HepG2 (cell line): Measurements from ENCODE around the gene CDK10. TPM values are rescaled to one million over a fixed set of nuclear protein-coding genes. Genes with fewer than 3 reads are reported as not detected.

Experiments used
- ATAC-seq: fragments of 200-7000 bp; cut with Tn5 transposase; 3 replicates; pipeline ENCODE4 v1.9.1; 2020; ENCODE audit warnings: mild to moderate bottlenecking, moderate library complexity
- BruUV-seq: library from RNA; stranded (reverse); fragments of 400-500 nt; replicated peaks from 2 replicates; lab custom pipeline; 2021; lab: Mats Ljungman, UMichigan
- CTCF ChIA-PET: fragments of 300-600 bp; formaldehyde crosslinking; extraction: SDS; loops from one replicate; lab custom pipeline; 2021; ENCODE audit warnings: low total read pairs, inconsistent platforms, low intra/inter-chr PET ratio; lab: Yijun Ruan, JAX
- POLR2A ChIA-PET: fragments of 350-600 bp; sonication (Branson Sonifier 250); formaldehyde crosslinking; loops from one replicate; lab custom pipeline; 2020; ENCODE audit warnings: antibody characterized with exemption, inconsistent platforms; lab: Yijun Ruan, JAX
- DNase-seq: peaks from one replicate; pipeline ENCODE4 v3.0.0-alpha.2; 2015; ENCODE audit warnings: low spot score
- FAIRE-seq: peaks from 3 replicates; lab custom pipeline; 2011; peaks lifted over from hg19 to GRCh38; lab: Jason Lieb, UNC
- H2AFZ ChIP-seq: one replicate; pipeline ENCODE4 v1.6.1; 2011; ENCODE audit warnings: low read length, inconsistent platforms
- H3K27ac ChIP-seq: fragments of 300-600 bp; 3 replicates; pipeline ENCODE4 v1.8.0; 2011; ENCODE audit warnings: mixed run types, mild to moderate bottlenecking, mixed read lengths, low read length, inconsistent platforms; ENCODE audit not compliant: insufficient read depth; ENCODE audit errors: extremely low read length
- H3K27me3 ChIP-seq, 2 experiments: fragments of 200-600 bp in 1 of 2; 2 replicates in 1 of 2; 3 replicates in 1 of 2; pipeline versions ENCODE4 v1.6.0 to v1.8.0; 2011; ENCODE audit warnings: low read length in 2 of 2, mild to moderate bottlenecking in 2 of 2, moderate library complexity in 2 of 2, inconsistent platforms in 1 of 2; ENCODE audit not compliant: insufficient read depth in 2 of 2, control insufficient read depth in 1 of 2
- H3K36me3 ChIP-seq, 2 experiments: fragments of 200-600 bp in 1 of 2; replicated peaks in 1 of 2; 2 replicates in 1 of 2; 3 replicates in 1 of 2; pipeline versions ENCODE4 v1.5.1 to v1.8.0; 2011; ENCODE audit warnings: low read length in 2 of 2, inconsistent platforms in 1 of 2; ENCODE audit not compliant: insufficient read depth in 2 of 2, control insufficient read depth in 1 of 2
- H3K4me1 ChIP-seq: 2 replicates; pipeline ENCODE4 v1.5.1; 2012; ENCODE audit warnings: low read length, inconsistent platforms; ENCODE audit not compliant: insufficient read depth
- H3K4me2 ChIP-seq: 2 replicates; pipeline ENCODE4 v1.6.0; 2011; ENCODE audit warnings: low read depth, low read length, inconsistent platforms
- H3K4me3 ChIP-seq, 3 experiments: fragments of 200-600 bp in 1 of 3; sonication (generic), shearing (Covaris generic) in 1 of 3; replicated peaks in 1 of 3; 2 replicates each; pipeline ENCODE4 v1.5.1; 2011 to 2016; ENCODE audit warnings: low read length in 3 of 3, inconsistent platforms in 2 of 3, low read depth in 2 of 3, mild to moderate bottlenecking in 2 of 3, control low read depth in 1 of 3, mixed read lengths in 1 of 3; ENCODE audit not compliant: insufficient read depth in 1 of 3
- H3K79me2 ChIP-seq: one replicate; pipeline ENCODE4 v1.6.1; 2011; ENCODE audit warnings: low read length, inconsistent platforms; ENCODE audit not compliant: insufficient read depth
- H3K9ac ChIP-seq: 2 replicates; pipeline ENCODE4 v1.6.0; 2011; ENCODE audit warnings: mild to moderate bottlenecking, low read depth, low read length, inconsistent platforms; ENCODE audit not compliant: insufficient read depth
- H3K9me3 ChIP-seq: 2 replicates; pipeline ENCODE4 v1.5.1; 2012; ENCODE audit warnings: mild to moderate bottlenecking, low read length
- H4K20me1 ChIP-seq: 2 replicates; pipeline ENCODE4 v1.6.0; 2011; ENCODE audit warnings: inconsistent platforms, mild to moderate bottlenecking, low read length, moderate library complexity; ENCODE audit not compliant: insufficient read depth
- AGO2 ChIP-seq: fragments of 200-400 bp; formaldehyde crosslinking; optimal IDR thresholded peaks from 2 replicates; pipeline ENCODE3; 2017; ENCODE audit warnings: mild to moderate bottlenecking, low read depth, low read length, moderate library complexity
- MTERF4 ChIP-seq: sonication (generic); formaldehyde crosslinking; IDR thresholded peaks from 2 replicates; pipeline ENCODE4 v1.8.0; 2023; ENCODE audit warnings: mild to moderate bottlenecking, missing genetic modification reagents
- TGIF2 ChIP-seq: IDR thresholded peaks from 2 replicates; pipeline ENCODE4 v1.6.1; 2016; ENCODE audit warnings: control low read depth, missing compliant biosample characterization
- ZMYM3 ChIP-seq: sonication (generic); formaldehyde crosslinking; IDR thresholded peaks from 2 replicates; pipeline ENCODE4 v1.5.1; 2020; ENCODE audit warnings: mild to moderate bottlenecking, missing genetic modification reagents
- ZNF251 ChIP-seq: sonication (generic); formaldehyde crosslinking; IDR thresholded peaks from 2 replicates; pipeline ENCODE4 v1.9.0; 2021; ENCODE audit warnings: mild to moderate bottlenecking, missing genetic modification reagents
- ZNF329 ChIP-seq: sonication (generic); formaldehyde crosslinking; IDR thresholded peaks from 2 replicates; pipeline ENCODE4 v1.9.0; 2021; ENCODE audit warnings: low read depth, mild to moderate bottlenecking, missing genetic modification reagents
- ZNF556 ChIP-seq: sonication (generic); formaldehyde crosslinking; IDR thresholded peaks from 2 replicates; pipeline ENCODE4 v1.4.0; 2020; ENCODE audit warnings: mild to moderate bottlenecking, missing genetic modification reagents, borderline replicate concordance
- ZNF577 ChIP-seq: sonication (generic); formaldehyde crosslinking; IDR thresholded peaks from 2 replicates; pipeline ENCODE4 v1.4.0; 2020; ENCODE audit warnings: mild to moderate bottlenecking, low read depth, missing genetic modification reagents, borderline replicate concordance
- ZNF598 ChIP-seq: sonication (generic); formaldehyde crosslinking; IDR thresholded peaks from 2 replicates; pipeline ENCODE4 v1.5.1; 2020; ENCODE audit warnings: mild to moderate bottlenecking, missing genetic modification reagents, borderline replicate concordance
- ZSCAN30 ChIP-seq: sonication (generic); formaldehyde crosslinking; IDR thresholded peaks from 2 replicates; pipeline ENCODE4 v1.5.0; 2020; ENCODE audit warnings: mild to moderate bottlenecking, missing genetic modification reagents
- WGBS: methylation state at CpG from one replicate; pipeline ENCODE4 v1.1.6; 2017; ENCODE audit warnings: low lambda C conversion rate; 5-methylcytosine and 5-hydroxymethylcytosine counted together
- in situ Hi-C: cut with HindIII; loops from 2 replicates; pipeline ENCODE4 v1.10.0; 2017; ENCODE audit warnings: low pct_unique_long_range_greater_than_20kb; ENCODE audit not compliant: extremely low pct_ligation_motif_present
- intact Hi-C: fragments of 100-400 bp; cut with micrococcal nuclease; formaldehyde crosslinking; loops from one replicate; pipeline ENCODE4 v1.10.0; 2022; ENCODE audit not compliant: unreplicated experiment
- polyA plus RNA-seq, 8 experiments: library from polyadenylated mRNA; depleted of rRNA in 3 of 8; stranded (reverse) in 7 of 8; unstranded in 1 of 8; fragments of >200 nt; fragmentation: Illumina TruSeq in 4 of 8; extraction: Trizol in 4 of 8; gene quantifications; 2 replicates each; pipeline versions ENCODE4 v1.2.1 to v1.2.3, GENCODE V29; 2011 to 2016; ENCODE audit warnings: low read depth in 4 of 8, missing spikeins in 1 of 8, mixed read lengths in 1 of 8; ENCODE audit not compliant: insufficient read depth in 1 of 8
- total RNA-seq, 5 experiments: library from RNA; depleted of rRNA; stranded (reverse); fragments of >200 nt; fragmentation: Illumina TruSeq; extraction: Trizol; gene quantifications; 2 replicates each; pipeline ENCODE4 v1.2.3, GENCODE V29; 2016; ENCODE audit warnings: low read depth in 1 of 5
- TF ChIP-seq, protein P1 (sequence below): sonication (generic); formaldehyde crosslinking; IDR thresholded peaks from 2 replicates; pipeline ENCODE4 v1.4.0; 2020; ENCODE audit warnings: missing genetic modification reagents
- TF ChIP-seq, protein P2 (sequence below): sonication (generic); formaldehyde crosslinking; IDR thresholded peaks from 2 replicates; pipeline ENCODE4 v1.5.0; 2020; ENCODE audit warnings: missing genetic modification reagents
- TF ChIP-seq, protein P3 (sequence below): sonication (generic); formaldehyde crosslinking; IDR thresholded peaks from 2 replicates; pipeline ENCODE4 v1.8.0; 2022; ENCODE audit warnings: mild to moderate bottlenecking, missing genetic modification reagents, moderate library complexity

CDK10 gene
- total and polyA plus RNA-seq, 2 of the 13 experiments (the other 11 are each of a cell fraction or from before 2014, with no cell fraction given) = 2.5 to 3.9 TPM

DNA sequence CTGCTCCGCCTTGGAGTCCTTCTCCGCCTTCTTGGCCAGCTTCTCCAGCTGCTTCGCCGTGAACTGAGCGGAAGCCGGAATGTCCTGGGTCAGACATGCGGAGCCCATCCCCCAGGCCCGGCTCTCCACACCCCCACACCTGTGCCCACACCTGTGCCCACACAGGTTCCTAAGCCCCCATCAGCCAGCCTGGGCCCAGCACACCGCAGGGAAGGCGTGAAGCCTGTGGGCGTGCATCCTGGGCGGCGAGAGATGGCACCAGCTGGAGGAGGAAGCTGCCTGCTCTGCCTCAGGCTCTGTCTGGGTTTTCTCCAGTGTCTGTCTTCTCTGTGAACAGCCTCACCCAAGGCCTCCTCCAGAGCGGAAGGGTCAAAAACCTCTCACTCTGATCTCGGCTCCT is 34.9 kb upstream of the CDK10 start:
- H3K4me3 ChIP-seq = no peak overlapping the region
- H3K27ac ChIP-seq = no peak overlapping the region
- intact Hi-C loops = no loop called here
- H3K9ac ChIP-seq = no peak overlapping the region
- no peak overlapping the region for H3K4me2 ChIP-seq
- no peak for DNase-seq
- ChIA-PET CTCF (no interaction called here), POLR2A (no interaction called here)
- no peaks in the 10 kb centered on the region for H3K9me3 ChIP-seq
- H3K4me1 ChIP-seq = peaks cover 17% of the 10 kb centered on the region
- no peak for FAIRE-seq
- H2AFZ ChIP-seq = no peak overlapping the region
- BruUV-seq = no TSS peak
- H3K79me2 ChIP-seq = peaks cover 21% of the 10 kb centered on the region
- H3K36me3 ChIP-seq = peaks cover 22 to 37% of the 10 kb centered on the region in 2 experiments; a peak in 4 of 5 replicates
- 97% methylated on average over 13 of the region's 15 CpGs for WGBS
- H4K20me1 ChIP-seq = no peaks in the 10 kb centered on the region
- no peaks in the 10 kb centered on the region for H3K27me3 ChIP-seq
- peak; percentile 44 for TF ChIP-seq AGO2
- TF ChIP-seq, protein P1, sequence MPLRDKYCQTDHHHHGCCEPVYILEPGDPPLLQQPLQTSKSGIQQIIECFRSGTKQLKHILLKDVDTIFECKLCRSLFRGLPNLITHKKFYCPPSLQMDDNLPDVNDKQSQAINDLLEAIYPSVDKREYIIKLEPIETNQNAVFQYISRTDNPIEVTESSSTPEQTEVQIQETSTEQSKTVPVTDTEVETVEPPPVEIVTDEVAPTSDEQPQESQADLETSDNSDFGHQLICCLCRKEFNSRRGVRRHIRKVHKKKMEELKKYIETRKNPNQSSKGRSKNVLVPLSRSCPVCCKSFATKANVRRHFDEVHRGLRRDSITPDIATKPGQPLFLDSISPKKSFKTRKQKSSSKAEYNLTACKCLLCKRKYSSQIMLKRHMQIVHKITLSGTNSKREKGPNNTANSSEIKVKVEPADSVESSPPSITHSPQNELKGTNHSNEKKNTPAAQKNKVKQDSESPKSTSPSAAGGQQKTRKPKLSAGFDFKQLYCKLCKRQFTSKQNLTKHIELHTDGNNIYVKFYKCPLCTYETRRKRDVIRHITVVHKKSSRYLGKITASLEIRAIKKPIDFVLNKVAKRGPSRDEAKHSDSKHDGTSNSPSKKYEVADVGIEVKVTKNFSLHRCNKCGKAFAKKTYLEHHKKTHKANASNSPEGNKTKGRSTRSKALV (CRISPR knock-in tag) = no peak
- ATAC-seq = no peak
- in situ Hi-C loops = no loop called here

GRCh38 chr16:89653656-89654295 is 32.7 kb upstream of the CDK10 start:
- ChIA-PET CTCF (no interaction called here), POLR2A (no interaction called here)
- H3K36me3 ChIP-seq = peaks cover 15 to 26% of the 10 kb centered on the region in 2 experiments; a peak in 4 of 5 replicates
- H3K4me2 ChIP-seq = no peak overlapping the region
- BruUV-seq = no TSS peak
- no peak overlapping the region for H2AFZ ChIP-seq
- intact Hi-C loops (no loop called here), in situ Hi-C loops (no loop called here)
- no peak overlapping the region for H3K9ac ChIP-seq
- no peak for FAIRE-seq
- no peak for DNase-seq
- H3K4me3 ChIP-seq = no peak overlapping the region
- no peaks in the 10 kb centered on the region for H4K20me1 ChIP-seq
- peaks cover 22% of the 10 kb centered on the region for H3K4me1 ChIP-seq
- no peaks in the 10 kb centered on the region; a peak in 1 of 5 replicates for H3K27me3 ChIP-seq
- WGBS = 96% methylated on average over 10 of the region's 10 CpGs
- no peak for ATAC-seq
- H3K79me2 ChIP-seq = peaks cover 38% of the 10 kb centered on the region
- no peak overlapping the region for H3K27ac ChIP-seq
- H3K9me3 ChIP-seq = no peaks in the 10 kb centered on the region
- TF ChIP-seq ZNF577 (CRISPR knock-in tag) (no peak), ZSCAN30 (CRISPR knock-in tag) (no peak), TGIF2 (CRISPR knock-in tag) (no peak), ZNF329 (CRISPR knock-in tag) (no peak), ZNF251 (no peak), ZNF598 (no peak), MTERF4 (no peak), ZNF556 (CRISPR knock-in tag) (no peak), ZMYM3 (CRISPR knock-in tag) (no peak)
- TF ChIP-seq, protein P2, sequence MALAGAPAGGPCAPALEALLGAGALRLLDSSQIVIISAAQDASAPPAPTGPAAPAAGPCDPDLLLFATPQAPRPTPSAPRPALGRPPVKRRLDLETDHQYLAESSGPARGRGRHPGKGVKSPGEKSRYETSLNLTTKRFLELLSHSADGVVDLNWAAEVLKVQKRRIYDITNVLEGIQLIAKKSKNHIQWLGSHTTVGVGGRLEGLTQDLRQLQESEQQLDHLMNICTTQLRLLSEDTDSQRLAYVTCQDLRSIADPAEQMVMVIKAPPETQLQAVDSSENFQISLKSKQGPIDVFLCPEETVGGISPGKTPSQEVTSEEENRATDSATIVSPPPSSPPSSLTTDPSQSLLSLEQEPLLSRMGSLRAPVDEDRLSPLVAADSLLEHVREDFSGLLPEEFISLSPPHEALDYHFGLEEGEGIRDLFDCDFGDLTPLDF (CRISPR knock-in tag) = no peak
- TF ChIP-seq, protein P3, sequence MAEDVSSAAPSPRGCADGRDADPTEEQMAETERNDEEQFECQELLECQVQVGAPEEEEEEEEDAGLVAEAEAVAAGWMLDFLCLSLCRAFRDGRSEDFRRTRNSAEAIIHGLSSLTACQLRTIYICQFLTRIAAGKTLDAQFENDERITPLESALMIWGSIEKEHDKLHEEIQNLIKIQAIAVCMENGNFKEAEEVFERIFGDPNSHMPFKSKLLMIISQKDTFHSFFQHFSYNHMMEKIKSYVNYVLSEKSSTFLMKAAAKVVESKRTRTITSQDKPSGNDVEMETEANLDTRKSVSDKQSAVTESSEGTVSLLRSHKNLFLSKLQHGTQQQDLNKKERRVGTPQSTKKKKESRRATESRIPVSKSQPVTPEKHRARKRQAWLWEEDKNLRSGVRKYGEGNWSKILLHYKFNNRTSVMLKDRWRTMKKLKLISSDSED (CRISPR knock-in tag) = no peak
